PC-9 (cell line): Measurements from ENCODE around the gene SLC25A45.

Experiments used
- EZH2 ChIP-seq: fragments of 200-600 bp; sonication (generic); IDR thresholded peaks from 2 replicates; pipeline ENCODE4 v1.8.0; 2017; ENCODE audit warnings: antibody characterized with exemption, low read depth
- TF ChIP-seq, protein P1 (sequence below): fragments of 200-600 bp; sonication (generic); conservative IDR thresholded peaks from 2 replicates; pipeline ENCODE4 v1.6.1; 2017; ENCODE audit warnings: mixed run types, antibody characterized with exemption, mild to moderate bottlenecking, moderate library complexity

DNA sequence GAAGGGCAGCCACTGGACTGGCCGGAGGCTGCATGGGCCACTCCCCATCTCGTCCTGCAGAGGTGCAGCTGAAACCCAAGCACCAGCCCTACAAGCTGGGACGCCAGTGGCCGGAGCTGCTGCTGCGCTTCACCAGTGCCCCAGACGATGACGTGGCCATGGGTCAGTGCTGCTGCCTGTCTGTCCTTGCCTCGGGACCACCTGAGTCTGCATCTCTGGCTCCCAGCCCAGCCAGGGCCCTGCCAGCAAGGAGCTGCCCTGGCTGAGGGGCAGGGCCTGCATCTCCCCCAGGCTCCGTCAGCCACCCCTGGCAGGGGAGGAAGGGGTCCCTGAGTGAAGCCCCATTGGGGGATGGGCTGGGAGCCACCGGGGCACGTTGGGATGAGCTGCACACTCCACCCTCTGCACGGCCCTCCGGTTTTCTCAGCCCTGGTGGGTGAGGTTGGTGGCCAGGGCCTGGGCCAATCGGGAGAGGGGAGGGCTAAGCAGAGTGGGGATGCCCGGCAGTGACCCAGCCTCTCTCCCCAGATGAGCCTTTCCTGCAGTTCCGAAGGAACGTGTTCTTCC is 11.2 kb upstream of the SLC25A45 start:
- TF ChIP-seq, protein P1, sequence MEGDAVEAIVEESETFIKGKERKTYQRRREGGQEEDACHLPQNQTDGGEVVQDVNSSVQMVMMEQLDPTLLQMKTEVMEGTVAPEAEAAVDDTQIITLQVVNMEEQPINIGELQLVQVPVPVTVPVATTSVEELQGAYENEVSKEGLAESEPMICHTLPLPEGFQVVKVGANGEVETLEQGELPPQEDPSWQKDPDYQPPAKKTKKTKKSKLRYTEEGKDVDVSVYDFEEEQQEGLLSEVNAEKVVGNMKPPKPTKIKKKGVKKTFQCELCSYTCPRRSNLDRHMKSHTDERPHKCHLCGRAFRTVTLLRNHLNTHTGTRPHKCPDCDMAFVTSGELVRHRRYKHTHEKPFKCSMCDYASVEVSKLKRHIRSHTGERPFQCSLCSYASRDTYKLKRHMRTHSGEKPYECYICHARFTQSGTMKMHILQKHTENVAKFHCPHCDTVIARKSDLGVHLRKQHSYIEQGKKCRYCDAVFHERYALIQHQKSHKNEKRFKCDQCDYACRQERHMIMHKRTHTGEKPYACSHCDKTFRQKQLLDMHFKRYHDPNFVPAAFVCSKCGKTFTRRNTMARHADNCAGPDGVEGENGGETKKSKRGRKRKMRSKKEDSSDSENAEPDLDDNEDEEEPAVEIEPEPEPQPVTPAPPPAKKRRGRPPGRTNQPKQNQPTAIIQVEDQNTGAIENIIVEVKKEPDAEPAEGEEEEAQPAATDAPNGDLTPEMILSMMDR: no peak
- no peak for TF ChIP-seq EZH2
